CD4-positive, alpha-beta memory T cell (primary cell): ENCODE measurements around the gene SAMD14. TPM values are rescaled to one million over a fixed set of nuclear protein-coding genes. Genes with fewer than 3 reads are reported as not detected.

Source experiments
- CTCF ChIA-PET: fragments of 350-600 bp; sonication (Branson Sonifier 250); formaldehyde crosslinking; loops from one replicate; lab custom pipeline; 2021; ENCODE audit warnings: inconsistent platforms; ENCODE audit not compliant: partially characterized antibody; lab: Charles Lee
- POLR2A ChIA-PET: fragments of 350-600 bp; sonication (Branson Sonifier 250); formaldehyde crosslinking; loops from one replicate; lab custom pipeline; 2021; ENCODE audit not compliant: partially characterized antibody; lab: Charles Lee
- DNase-seq, 5 donors: peaks; one replicate each; pipeline versions ENCODE4 v3.0.0 to v3.0.0-alpha.2; 2020 to 2022; ENCODE audit warnings: mixed read lengths in 1 of 5
- H3K27ac ChIP-seq: one replicate; pipeline ENCODE4 v1.7.0; 2013; ENCODE audit warnings: low read depth, low read length
- H3K27me3 ChIP-seq: 2 replicates; pipeline ENCODE4 v1.7.0; 2013; ENCODE audit warnings: mild to moderate bottlenecking, low read length, moderate library complexity; ENCODE audit not compliant: insufficient read depth
- H3K36me3 ChIP-seq: 2 replicates; pipeline ENCODE4 v1.7.0; 2013; ENCODE audit warnings: mild to moderate bottlenecking, low read length, moderate library complexity; ENCODE audit not compliant: insufficient read depth
- H3K4me1 ChIP-seq: 2 replicates; pipeline ENCODE4 v1.7.0; 2013; ENCODE audit warnings: mild to moderate bottlenecking, low read length, moderate library complexity; ENCODE audit not compliant: insufficient read depth
- H3K4me3 ChIP-seq, 2 donors: one replicate each; pipeline ENCODE4 v1.7.0; 2013; ENCODE audit warnings: low read length in 2 of 2, mild to moderate bottlenecking in 1 of 2
- H3K9me3 ChIP-seq, 2 donors: one replicate each; pipeline ENCODE4 v1.7.0; 2013; ENCODE audit warnings: low read length in 2 of 2, control low read depth in 1 of 2; ENCODE audit not compliant: control insufficient read depth in 1 of 2
- H3K27ac Mint-ChIP-seq, 7 donors: one replicate each; pipeline ENCODE4 v1.8.0; 2020 to 2021; ENCODE audit warnings: mixed read lengths in 7 of 7, mild to moderate bottlenecking in 6 of 7, inconsistent platforms in 3 of 7, moderate library complexity in 3 of 7
- H3K27me3 Mint-ChIP-seq, 2 donors: one replicate each; pipeline ENCODE4 v1.8.0; 2020 to 2021; ENCODE audit warnings: mixed read lengths in 2 of 2
- H3K36me3 Mint-ChIP-seq, 2 donors: one replicate each; pipeline ENCODE4 v1.8.0; 2020 to 2021; ENCODE audit warnings: mixed read lengths in 2 of 2, inconsistent platforms in 1 of 2, mild to moderate bottlenecking in 1 of 2
- H3K4me1 Mint-ChIP-seq, 4 donors: one replicate each; pipeline ENCODE4 v1.8.0; 2020 to 2021; ENCODE audit warnings: mixed read lengths in 4 of 4, mild to moderate bottlenecking in 1 of 4
- H3K4me3 Mint-ChIP-seq, 8 donors: one replicate each; pipeline ENCODE4 v1.8.0; 2020 to 2021; ENCODE audit warnings: mixed read lengths in 8 of 8, mild to moderate bottlenecking in 7 of 8, moderate library complexity in 6 of 8, inconsistent platforms in 3 of 8
- H3K9me3 Mint-ChIP-seq, 8 donors: one replicate each; pipeline ENCODE4 v1.8.0; 2020 to 2021; ENCODE audit warnings: mixed read lengths in 8 of 8, mild to moderate bottlenecking in 5 of 8, inconsistent platforms in 3 of 8, moderate library complexity in 1 of 8
- intact Hi-C: fragments of 100-400 bp; cut with micrococcal nuclease; formaldehyde crosslinking; loops from one replicate; pipeline ENCODE4 v1.15.1; 2023
- polyA plus RNA-seq, 2 donors: library from polyadenylated mRNA; unstranded; fragments of 300-500 nt; fragmentation: Illumina TruSeq; gene quantifications; one replicate each; pipeline ENCODE4 v1.2.3, GENCODE V29; 2021
- total RNA-seq, 2 experiments: library from RNA; stranded (reverse); gene quantifications; one replicate each; pipeline ENCODE4 v1.2.3, GENCODE V29; 2021

Gene SAMD14
- total and polyA plus RNA-seq, 4 experiments from 2014 or later: 0.16 to 1.3 (median 0.72) TPM

DNA sequence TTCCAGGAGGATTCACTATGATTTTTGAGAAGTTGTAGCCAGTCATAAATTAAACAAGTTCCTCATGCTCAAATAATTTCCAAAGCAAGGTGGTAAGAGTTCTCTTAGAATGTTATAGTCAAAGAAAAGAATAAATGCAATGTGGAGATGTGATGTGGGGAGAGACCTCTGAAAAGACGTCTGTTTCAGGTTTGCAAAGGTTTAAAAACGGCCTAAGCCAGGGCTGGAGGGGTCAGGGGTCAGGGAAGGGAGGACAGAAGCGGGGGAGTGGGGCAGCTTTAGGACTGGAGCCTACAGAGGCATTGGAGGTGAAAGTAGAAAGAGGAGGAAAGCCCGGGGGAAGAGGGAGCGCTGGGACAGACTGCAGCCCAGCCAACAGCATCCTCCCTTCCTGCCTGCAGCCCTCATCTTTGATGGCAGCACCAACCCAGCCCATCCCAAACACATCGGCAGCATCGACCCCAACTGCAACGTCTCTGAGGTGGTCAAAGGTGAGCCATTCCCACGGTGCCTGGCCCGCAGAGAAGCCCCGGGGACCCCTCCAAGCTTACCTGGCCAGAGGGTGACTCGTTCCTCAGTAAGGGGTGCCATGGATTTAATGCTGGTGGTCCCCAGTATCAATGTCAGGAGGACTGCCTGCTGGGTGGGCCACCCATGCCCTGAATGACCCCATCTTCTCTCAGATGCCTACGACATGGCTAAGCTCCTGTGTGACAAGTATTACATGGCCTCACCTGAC lies 23.4 kb downstream of the SAMD14 start:
- peaks cover 23% of the 10 kb centered on the region for H3K36me3 ChIP-seq
- H3K9me3 ChIP-seq: no peaks in the 10 kb centered on the region
- DNase-seq: no peak
- Mint-ChIP-seq H3K27me3 (no peaks in the 10 kb centered on the region), H3K9me3 (no peaks in the 10 kb centered on the region), H3K27ac (no peak overlapping the region), H3K4me1 (no peaks in the 10 kb centered on the region), H3K4me3 (no peak overlapping the region), H3K36me3 (peaks cover 8 to 41% of the 10 kb centered on the region in 2 donors)
- H3K27ac ChIP-seq: no peak overlapping the region
- no peak overlapping the region for H3K4me3 ChIP-seq
- ChIA-PET POLR2A (interaction anchor here (1.5 kb wide), 1 partner anchor 9 kb away, joined by 4 read pairs; no protein-coding TSS in a partner anchor), CTCF (interaction anchor here (0.8 to 4.1 kb wide), 2 partner anchors 13 to 63 kb away, joined by 3 to 15 read pairs; no protein-coding TSS in a partner anchor)
- no peaks in the 10 kb centered on the region for H3K27me3 ChIP-seq
- H3K4me1 ChIP-seq: no peaks in the 10 kb centered on the region
- intact Hi-C loops: no loop called here

DNA sequence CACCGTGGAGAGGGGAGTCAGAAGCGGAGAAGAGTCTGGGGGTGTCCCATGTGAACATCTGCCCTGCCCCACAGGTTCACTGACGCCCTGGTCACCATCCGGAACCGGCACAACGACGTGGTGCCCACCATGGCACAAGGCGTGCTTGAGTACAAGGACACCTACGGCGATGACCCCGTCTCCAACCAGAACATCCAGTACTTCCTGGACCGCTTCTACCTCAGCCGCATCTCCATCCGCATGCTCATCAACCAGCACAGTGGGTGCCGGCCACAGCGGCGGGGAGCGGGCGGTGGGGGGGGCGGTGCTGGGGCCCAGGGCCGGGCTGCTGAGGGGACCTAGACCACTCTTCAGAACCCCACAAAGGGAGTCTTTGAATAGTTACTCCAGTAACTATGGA lies 24.1 kb downstream of the SAMD14 start:
- intact Hi-C loops: no loop called here
- DNase-seq: no peak
- Histone ChIP-seq H3K27ac (no peak overlapping the region), H3K9me3 (no peaks in the 10 kb centered on the region), H3K36me3 (peaks cover 25% of the 10 kb centered on the region), H3K27me3 (no peaks in the 10 kb centered on the region), H3K4me3 (no peak overlapping the region), H3K4me1 (no peaks in the 10 kb centered on the region)
- H3K27ac Mint-ChIP-seq: no peak overlapping the region
- CTCF ChIA-PET: interaction anchor here (1.9 to 4.1 kb wide), 3 partner anchors 11 to 18 kb away, joined by 6 to 15 read pairs (median 6); no protein-coding TSS in a partner anchor
- peaks cover 8 to 41% of the 10 kb centered on the region in 2 donors for H3K36me3 Mint-ChIP-seq
- POLR2A ChIA-PET: no interaction called here
- H3K9me3 Mint-ChIP-seq: no peaks in the 10 kb centered on the region
- H3K4me1 Mint-ChIP-seq: no peaks in the 10 kb centered on the region
- H3K27me3 Mint-ChIP-seq: no peaks in the 10 kb centered on the region
- H3K4me3 Mint-ChIP-seq: no peak overlapping the region

DNA sequence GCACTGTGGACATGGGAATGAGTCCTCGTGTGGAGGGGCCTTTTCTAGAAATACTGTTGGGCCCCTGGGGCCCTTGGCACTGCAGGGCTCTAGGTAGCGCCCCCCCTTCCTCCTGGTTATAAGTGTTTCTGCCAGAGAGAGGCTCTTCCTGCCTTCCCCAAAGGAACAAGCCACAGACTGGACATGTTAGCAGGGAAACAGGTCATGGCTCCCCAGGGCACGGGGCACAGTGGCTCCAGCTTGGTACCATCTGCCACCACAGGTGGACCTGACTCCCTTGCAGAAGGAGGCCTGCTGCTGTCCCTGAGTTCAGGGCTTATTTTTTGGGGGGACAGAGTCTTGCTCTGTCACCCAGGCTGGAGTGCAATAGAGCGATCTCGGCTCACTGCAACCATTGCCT lies 26.0 kb downstream of the SAMD14 start:
- ChIA-PET POLR2A (interaction anchor here (0.8 kb wide), 1 partner anchor 8 kb away, joined by 3 read pairs; no protein-coding TSS in a partner anchor), CTCF (interaction anchor here (1.1 to 4.1 kb wide), 4 partner anchors 10 to 35 kb away, joined by 3 to 15 read pairs (median 6); no protein-coding TSS in a partner anchor)
- Histone ChIP-seq H3K36me3 (peaks cover 25% of the 10 kb centered on the region), H3K9me3 (no peaks in the 10 kb centered on the region), H3K27ac (no peak overlapping the region), H3K4me1 (peaks cover 2% of the 10 kb centered on the region), H3K4me3 (no peak overlapping the region), H3K27me3 (no peaks in the 10 kb centered on the region)
- no peak for DNase-seq
- H3K36me3 Mint-ChIP-seq: peaks cover 18 to 45% of the 10 kb centered on the region in 2 donors
- peaks cover 2 to 12% (median 7%) of the 10 kb centered on the region in 4 donors for H3K4me1 Mint-ChIP-seq
- H3K27ac Mint-ChIP-seq: no peak overlapping the region
- H3K4me3 Mint-ChIP-seq: no peak overlapping the region
- no peaks in the 10 kb centered on the region for H3K27me3 Mint-ChIP-seq
- H3K9me3 Mint-ChIP-seq: no peaks in the 10 kb centered on the region
- intact Hi-C loops: no loop called here

DNA sequence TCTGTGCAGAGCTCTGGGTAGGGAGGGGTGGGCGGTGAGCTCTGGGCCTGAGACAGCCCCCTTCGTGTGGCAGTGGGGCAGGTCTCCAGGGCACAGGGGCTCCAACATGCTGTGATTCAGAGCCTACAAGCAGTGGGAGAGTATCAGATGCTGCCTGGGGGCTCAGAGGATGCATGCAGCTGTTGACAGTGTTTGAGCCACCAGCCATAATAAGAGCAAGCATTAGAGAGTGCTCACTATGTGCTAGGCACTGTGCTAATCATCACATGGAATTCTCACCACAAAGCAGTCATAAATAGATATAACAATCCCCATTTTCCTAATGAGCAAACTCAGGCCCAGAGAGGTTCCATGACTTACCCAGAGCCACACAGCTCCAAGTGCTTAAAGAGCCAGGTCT lies 26.7 kb downstream of the SAMD14 start:
- no peak for DNase-seq
- Mint-ChIP-seq H3K4me1 (peaks cover 5 to 18% (median 11%) of the 10 kb centered on the region in 4 donors), H3K9me3 (no peaks in the 10 kb centered on the region), H3K27ac (peak overlapping the region in 3 of 7 donors; percentile 34 to 66 (median 46)), H3K36me3 (peaks cover 18 to 45% of the 10 kb centered on the region in 2 donors), H3K4me3 (no peak overlapping the region), H3K27me3 (no peaks in the 10 kb centered on the region)
- no peaks in the 10 kb centered on the region for H3K9me3 ChIP-seq
- ChIA-PET CTCF (interaction anchor here (1.2 to 4.1 kb wide), 2 partner anchors 9 to 16 kb away, joined by 5 to 15 read pairs; no protein-coding TSS in a partner anchor), POLR2A (no interaction called here)
- no peaks in the 10 kb centered on the region for H3K27me3 ChIP-seq
- peaks cover 26% of the 10 kb centered on the region for H3K36me3 ChIP-seq
- H3K27ac ChIP-seq: no peak overlapping the region
- H3K4me1 ChIP-seq: peaks cover 2% of the 10 kb centered on the region
- H3K4me3 ChIP-seq: no peak overlapping the region
- intact Hi-C loops: no loop called here

DNA sequence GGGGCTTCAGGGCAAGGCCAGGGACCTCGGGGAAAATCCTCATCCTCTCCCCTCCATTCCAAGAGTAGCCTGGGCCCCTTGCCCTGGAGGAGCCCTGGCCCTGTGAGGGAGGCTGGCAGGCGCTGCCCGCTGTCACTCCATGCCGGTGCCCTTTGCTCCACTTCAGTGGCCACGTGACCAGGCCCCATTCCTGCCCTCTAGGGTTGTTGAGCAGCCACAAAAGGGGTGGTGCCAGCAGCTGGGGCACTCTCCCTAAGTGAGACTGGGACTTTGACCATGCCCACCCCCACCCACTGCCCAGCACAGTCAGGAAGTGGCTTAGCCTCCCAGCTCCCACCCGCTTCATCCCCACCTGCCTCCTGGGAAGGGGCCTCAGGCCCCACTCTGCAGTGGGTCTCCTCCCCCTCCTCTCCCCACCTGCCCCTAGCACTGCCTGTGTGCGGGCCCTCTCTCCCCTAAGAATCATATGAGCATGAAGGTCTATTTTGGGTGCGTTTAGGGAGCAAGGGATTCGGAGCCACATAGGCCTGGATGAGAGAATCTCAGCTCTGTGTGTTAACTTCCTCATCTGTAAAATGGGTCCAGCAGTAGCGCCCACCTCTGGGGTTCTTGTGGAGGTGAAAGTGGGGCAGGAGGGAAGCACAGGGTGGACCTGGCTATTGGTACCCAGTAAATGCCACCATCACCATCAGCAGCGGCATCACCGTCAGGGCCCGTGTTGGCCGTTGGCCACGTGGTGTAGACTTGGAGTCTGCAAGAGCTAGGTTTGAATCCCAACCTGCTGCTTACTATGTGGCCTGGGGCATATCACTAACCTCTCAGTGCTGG lies 27.6 kb downstream of the SAMD14 start:
- H3K9me3 Mint-ChIP-seq: no peaks in the 10 kb centered on the region
- intact Hi-C loops: no loop called here
- H3K4me3 Mint-ChIP-seq: no peak overlapping the region
- peaks cover 5 to 18% (median 12%) of the 10 kb centered on the region in 4 donors for H3K4me1 Mint-ChIP-seq
- Histone ChIP-seq H3K9me3 (no peaks in the 10 kb centered on the region), H3K4me3 (no peak overlapping the region), H3K36me3 (peaks cover 24% of the 10 kb centered on the region), H3K4me1 (peaks cover 2% of the 10 kb centered on the region), H3K27me3 (no peaks in the 10 kb centered on the region), H3K27ac (no peak overlapping the region)
- no peaks in the 10 kb centered on the region for H3K27me3 Mint-ChIP-seq
- CTCF ChIA-PET: interaction anchor here (0.6 to 1.2 kb wide), 2 partner anchors 12 to 15 kb away, joined by 4 to 5 read pairs; no protein-coding TSS in a partner anchor
- no peak overlapping the region for H3K27ac Mint-ChIP-seq
- POLR2A ChIA-PET: no interaction called here
- peaks cover 18 to 39% of the 10 kb centered on the region in 2 donors for H3K36me3 Mint-ChIP-seq
- no peak for DNase-seq

DNA sequence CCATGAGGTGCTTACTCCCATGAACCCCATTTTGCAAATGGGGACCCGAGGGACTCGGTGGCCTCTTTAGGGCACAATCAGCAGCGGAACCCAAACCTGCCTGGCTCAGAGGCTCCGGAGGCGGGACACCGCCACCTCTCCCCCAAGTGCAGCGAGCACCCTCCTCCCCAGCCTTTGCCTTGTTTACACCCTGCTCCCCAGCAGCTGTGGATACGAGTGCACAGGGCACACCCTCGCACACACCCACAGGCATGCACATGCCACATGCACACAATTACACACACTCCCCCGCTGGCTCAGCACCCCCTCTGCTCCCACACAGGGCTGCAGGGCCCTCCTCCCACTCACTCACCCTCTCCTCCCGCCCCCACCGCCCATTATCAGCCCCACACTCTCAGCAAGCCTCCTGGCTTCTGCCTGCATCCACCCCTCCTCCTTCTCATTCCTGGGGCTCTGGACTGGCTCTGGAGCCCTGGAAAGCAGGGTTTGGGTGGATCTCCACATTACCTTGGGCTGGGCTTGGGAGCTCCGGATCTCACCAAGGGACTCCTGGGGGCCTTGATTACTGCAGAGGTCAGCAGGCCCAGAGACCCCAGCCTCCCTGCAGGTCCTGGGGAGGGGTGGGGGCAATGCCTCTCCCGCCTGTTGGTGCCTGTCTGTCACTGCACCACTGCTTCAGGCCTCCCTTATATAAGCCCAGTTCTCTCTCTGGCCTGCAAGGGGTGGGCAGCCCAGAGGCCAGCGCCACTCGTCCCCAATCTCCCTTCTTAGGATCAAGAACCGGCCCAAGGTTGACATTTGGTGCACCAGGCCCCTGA lies 28.4 kb downstream of the SAMD14 start:
- CTCF ChIA-PET: no interaction called here
- no peak overlapping the region for H3K4me3 Mint-ChIP-seq
- Histone ChIP-seq H3K4me3 (no peak overlapping the region), H3K9me3 (no peaks in the 10 kb centered on the region), H3K36me3 (peaks cover 20% of the 10 kb centered on the region), H3K4me1 (peaks cover 9% of the 10 kb centered on the region), H3K27me3 (no peaks in the 10 kb centered on the region), H3K27ac (no peak overlapping the region)
- no peaks in the 10 kb centered on the region for H3K9me3 Mint-ChIP-seq
- peaks cover 18 to 36% of the 10 kb centered on the region in 2 donors for H3K36me3 Mint-ChIP-seq
- H3K27ac Mint-ChIP-seq: no peak overlapping the region
- intact Hi-C loops: no loop called here
- H3K4me1 Mint-ChIP-seq: peaks cover 5 to 21% (median 13%) of the 10 kb centered on the region in 4 donors
- DNase-seq: no peak
- no peaks in the 10 kb centered on the region for H3K27me3 Mint-ChIP-seq
- POLR2A ChIA-PET: no interaction called here
